Stimulated activated CD4-positive, alpha-beta T cell treated with anti-CD3 and anti-CD28 coated beads, Interleukin-2, amount 100 ng/mL, for 24 hours (primary cell): Measurements from ENCODE around the gene KIRREL1.
"Not testable (repeated sequence)": the region's sequence is repeated elsewhere in the genome, so short reads cannot be mapped to it uniquely, and the experiment has no call there.

Experiments
- DNase-seq, 2 donors: peaks; one replicate each; pipeline ENCODE4 v3.0.0-alpha.2; 2020

Gene KIRREL1

GRCh38 chr1:158112994-158113758 lies 119.7 kb downstream of the KIRREL1 start:
- peak; percentile 34 to 54 for DNase-seq

GRCh38 chr1:158113759-158114127 lies 120.3 kb downstream of the KIRREL1 start:
- no peak for DNase-seq

- DNase-seq = no peak
These were observed 121.7 kb downstream of the KIRREL1 start for GRCh38 chr1:158115126-158115525.

- no peak for DNase-seq
These were observed 123.1 kb downstream of the KIRREL1 start for GRCh38 chr1:158116311-158117167.

- DNase-seq = peak; percentile 37 to 42
These were observed 124.6 kb downstream of the KIRREL1 start for GRCh38 chr1:158117854-158118704.

GRCh38 chr1:158118713-158119402 lies 125.4 kb downstream of the KIRREL1 start:
- no peak for DNase-seq

GRCh38 chr1:158119976-158120653 lies 126.7 kb downstream of the KIRREL1 start:
- DNase-seq = no peak

- DNase-seq = peak in 1 of 2 donors; percentile 10
These were observed 128.3 kb downstream of the KIRREL1 start for GRCh38 chr1:158121604-158122254.

- no peak for DNase-seq
These were observed 129.5 kb downstream of the KIRREL1 start for GRCh38 chr1:158122833-158123388.

GRCh38 chr1:158124034-158124433 lies 130.6 kb downstream of the KIRREL1 start:
- no peak for DNase-seq

GRCh38 chr1:158124999-158125398 lies 131.6 kb downstream of the KIRREL1 start:
- DNase-seq = peak; percentile 68 to 73

- DNase-seq = no peak
These were observed 133.0 kb downstream of the KIRREL1 start for GRCh38 chr1:158126425-158126824.

GRCh38 chr1:158128531-158128930 lies 135.1 kb downstream of the KIRREL1 start:
- DNase-seq = not testable (repeated sequence)

- no peak for DNase-seq
These were observed 137.8 kb downstream of the KIRREL1 start for GRCh38 chr1:158131217-158131616.

GRCh38 chr1:158140764-158141192 lies 147.3 kb downstream of the KIRREL1 start:
- DNase-seq = no peak

GRCh38 chr1:158145173-158145719 lies 151.8 kb downstream of the KIRREL1 start:
- no peak for DNase-seq

GRCh38 chr1:158146165-158146564 lies 152.7 kb downstream of the KIRREL1 start:
- no peak for DNase-seq

GRCh38 chr1:158146739-158147138 lies 153.3 kb downstream of the KIRREL1 start:
- no peak for DNase-seq

GRCh38 chr1:158147401-158147800 lies 154.0 kb downstream of the KIRREL1 start:
- no peak for DNase-seq

GRCh38 chr1:158147869-158148268 lies 154.4 kb downstream of the KIRREL1 start:
- DNase-seq = no peak

- no peak for DNase-seq
These were observed 155.0 kb downstream of the KIRREL1 start for GRCh38 chr1:158148468-158148867.
